SHP77 treated with DMSO at 0.1 percent for 48 hours (cell line): ENCODE measurements around the gene SMC4.

ENCODE experiments used
- DNase-seq: peaks from one replicate; lab custom pipeline; 2025; lab: John Stamatoyannopoulos, UW

The SMC4 gene

GRCh38 chr3:160395297-160395696, 4.2 kb upstream of the SMC4 start:
- DNase-seq: no peak

DNA sequence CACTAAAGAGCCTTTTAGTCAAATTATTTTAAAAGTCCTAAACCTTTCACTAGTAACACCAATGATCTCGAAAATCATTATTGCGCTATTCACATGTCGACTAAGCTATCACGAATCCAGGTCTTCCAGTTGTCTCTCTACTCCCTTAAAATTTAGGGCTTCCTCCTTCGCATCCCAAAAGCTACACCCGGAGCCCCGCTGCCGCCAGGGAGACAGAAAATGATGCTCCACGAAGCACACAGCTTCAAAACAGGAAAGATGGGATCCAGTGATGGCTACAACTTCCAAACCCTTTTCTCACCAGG, 678 bp upstream of the SMC4 start:
- DNase-seq: no peak

- DNase-seq: no peak
Measured at GRCh38 chr3:160400030-160400701, 716 bp downstream of the SMC4 start.

DNA sequence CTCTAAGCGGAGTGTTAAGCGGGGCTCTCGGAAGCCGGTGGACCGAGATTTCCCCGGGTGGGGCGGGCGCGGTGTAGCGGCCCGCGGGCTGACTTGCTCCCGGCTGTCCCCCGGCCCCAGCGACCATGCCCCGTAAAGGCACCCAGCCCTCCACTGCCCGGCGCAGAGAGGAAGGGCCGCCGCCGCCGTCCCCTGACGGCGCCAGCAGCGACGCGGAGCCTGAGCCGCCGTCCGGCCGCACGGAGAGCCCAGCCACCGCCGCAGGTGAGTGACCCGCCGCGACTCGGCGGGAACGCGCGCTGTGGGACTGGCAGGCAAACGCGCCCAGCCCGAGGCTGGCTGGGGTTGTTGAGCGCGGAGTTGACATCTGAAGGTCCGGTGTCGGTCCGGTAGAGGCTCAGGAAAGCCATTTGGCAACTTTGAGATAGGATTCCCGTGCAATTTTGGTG, 1.3 kb downstream of the SMC4 start:
- DNase-seq: no peak

DNA sequence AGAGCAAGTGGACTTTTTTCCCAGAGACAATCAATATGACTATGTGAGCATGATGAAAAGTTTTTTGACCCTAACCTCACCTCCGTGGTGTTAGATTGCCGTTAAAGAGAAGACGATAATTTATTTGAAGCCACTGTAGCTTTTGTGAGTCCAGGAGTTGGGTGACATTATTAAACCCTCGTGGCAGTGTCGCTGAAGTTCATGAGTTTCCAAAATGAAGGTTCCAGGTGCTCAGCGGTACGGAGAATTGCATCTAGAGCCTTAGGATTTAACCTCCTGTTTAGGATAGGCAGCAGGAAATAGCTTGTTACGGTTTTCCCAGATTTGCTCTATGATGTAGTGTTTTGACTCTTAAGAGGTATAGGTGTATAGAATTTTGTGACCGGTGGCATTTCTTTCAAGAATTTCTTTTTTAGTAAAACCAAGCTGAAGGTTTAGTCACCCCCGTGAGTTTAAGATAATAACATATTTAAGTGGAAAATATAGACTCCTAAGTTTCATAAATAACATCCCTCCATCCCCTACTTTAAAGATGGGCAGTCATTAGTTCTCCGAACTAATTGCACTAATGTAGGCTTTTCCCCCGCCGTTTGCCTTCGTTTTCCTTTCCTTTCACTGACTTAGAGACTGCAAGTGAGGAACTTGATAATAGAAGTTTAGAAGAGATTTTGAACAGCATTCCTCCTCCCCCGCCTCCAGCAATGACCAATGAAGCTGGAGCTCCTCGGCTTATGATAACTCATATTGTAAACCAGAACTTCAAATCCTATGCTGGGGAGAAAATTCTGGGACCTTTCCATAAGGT, 2.0 kb downstream of the SMC4 start:
- DNase-seq: no peak

DNA sequence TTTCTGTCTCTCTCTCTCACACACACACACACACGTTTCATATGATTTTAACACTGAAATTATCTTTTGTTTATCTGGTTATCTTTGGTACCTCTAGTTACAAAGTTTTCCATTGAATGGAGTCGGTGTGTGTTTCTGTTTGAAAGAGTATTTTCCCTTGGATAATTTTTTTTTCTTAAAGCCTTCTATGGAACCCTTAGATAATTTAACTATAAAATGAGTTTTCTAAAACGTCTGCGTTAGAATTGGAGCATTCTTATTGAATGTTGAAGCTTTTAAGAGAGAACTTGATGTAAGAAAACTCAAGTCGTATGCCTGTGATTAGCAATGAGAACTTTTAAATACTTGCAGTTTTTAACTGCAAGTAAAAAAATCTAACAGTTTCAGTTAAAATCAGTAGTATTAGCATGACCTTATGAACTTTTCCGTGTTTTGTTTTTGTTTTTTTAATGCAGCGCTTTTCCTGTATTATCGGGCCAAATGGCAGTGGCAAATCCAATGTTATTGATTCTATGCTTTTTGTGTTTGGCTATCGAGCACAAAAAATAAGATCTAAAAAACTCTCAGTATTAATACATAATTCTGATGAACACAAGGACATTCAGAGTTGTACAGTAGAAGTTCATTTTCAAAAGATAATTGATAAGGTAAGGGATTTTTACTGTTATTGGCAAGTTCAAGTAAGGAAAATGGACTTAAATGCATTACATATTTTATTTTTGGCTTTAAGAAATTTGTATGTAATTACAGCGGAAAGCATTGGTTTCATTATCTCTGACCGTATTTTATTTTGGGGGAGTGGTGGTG, 3.0 kb downstream of the SMC4 start:
- no peak for DNase-seq

GRCh38 chr3:160403028-160403545, 3.6 kb downstream of the SMC4 start:
- no peak for DNase-seq

- DNase-seq: no peak
Measured at GRCh38 chr3:160403796-160404470, 4.5 kb downstream of the SMC4 start.

- no peak for DNase-seq
Measured at GRCh38 chr3:160409812-160410610, 10.6 kb downstream of the SMC4 start.

DNA sequence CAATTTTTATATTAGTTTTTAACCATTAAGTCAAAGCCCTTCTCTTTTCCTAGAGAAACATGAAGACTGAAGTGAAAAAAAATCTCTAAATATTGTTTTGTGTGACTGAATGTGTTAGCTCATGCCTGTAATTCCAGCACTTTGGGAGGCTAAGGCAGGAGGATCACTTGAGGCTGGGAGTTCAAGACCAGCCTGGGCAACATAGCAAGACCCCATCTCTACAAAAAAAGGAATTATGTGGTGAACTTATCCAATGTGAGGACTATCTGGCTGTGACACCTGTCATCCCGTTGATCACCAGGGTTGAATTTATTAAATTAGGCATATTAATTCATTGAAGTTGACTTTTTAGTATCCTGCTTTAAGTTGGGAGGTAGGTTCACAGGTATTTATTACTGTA, 13.0 kb downstream of the SMC4 start:
- no peak for DNase-seq

- peak; percentile 13 for DNase-seq
Measured at GRCh38 chr3:160413613-160414248, 14.3 kb downstream of the SMC4 start.

- no peak for DNase-seq
Measured at GRCh38 chr3:160417311-160417710, 17.9 kb downstream of the SMC4 start.

DNA sequence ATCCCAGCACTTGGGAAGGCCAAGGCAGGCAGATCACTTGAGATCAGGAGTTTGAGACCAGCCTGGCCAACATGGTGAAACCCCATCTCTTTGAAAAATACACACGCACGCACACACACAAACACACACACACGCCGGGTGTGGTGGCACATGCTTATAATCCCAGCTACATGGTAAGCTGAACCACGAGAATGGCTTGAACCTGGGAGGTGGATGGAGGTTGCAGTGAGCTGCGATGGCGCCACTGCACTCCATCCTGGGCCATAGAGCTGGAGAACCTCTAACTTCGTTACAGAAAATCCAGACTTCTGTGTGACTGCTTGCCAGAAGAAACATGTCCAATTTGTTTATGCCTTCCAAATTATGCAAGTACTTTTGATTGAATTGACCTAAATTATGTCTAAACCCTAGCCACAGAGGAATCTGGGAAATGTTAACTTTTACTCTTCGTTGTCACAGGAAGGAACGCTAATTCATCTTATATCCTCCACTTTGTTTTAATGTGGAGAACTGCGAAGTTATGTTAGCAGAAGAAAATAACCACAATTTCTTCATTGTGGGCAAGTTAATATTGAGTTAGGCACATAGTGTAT, 28.5 kb downstream of the SMC4 start:
- DNase-seq: no peak

- no peak for DNase-seq
Measured at GRCh38 chr3:160434071-160434470, 34.6 kb downstream of the SMC4 start.

DNA sequence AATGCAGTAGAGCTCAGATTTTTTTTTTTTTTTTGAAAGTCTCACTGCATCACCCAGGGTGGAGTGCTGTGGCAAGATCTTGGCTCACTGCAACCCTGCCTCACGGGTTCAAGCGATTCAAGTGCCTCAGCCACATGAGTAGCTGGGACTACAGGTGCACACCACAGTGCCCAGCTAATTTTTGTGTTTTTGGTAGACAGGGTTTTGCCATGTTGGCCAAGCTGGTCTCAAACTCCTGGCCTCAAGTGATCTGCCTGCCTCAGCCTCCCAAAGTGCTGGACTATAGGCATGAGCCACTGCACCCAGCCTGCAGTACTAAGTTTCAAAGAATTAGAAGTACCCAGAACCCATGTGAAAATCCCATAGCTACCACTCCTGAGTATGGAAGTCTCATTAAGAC, 35.6 kb downstream of the SMC4 start:
- no peak for DNase-seq

DNA sequence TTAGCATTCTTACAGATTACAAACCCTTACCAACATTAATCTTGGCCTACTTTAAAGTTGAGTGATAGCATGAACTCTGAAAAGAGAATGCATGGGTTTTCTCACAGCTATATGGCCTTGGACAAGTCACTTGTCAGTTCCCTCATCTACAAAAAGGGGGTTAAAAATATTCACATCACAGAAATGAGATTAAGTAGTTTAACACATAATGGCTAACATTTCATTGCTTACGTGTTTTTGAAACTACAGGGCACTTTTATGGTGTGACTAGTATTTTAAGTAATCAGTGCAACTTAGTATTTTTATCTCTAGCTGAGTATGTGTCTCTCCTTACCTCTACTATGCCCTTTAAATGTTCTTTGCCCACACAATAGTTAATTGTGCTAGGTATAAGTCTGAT, 36.3 kb downstream of the SMC4 start:
- DNase-seq: no peak

DNA sequence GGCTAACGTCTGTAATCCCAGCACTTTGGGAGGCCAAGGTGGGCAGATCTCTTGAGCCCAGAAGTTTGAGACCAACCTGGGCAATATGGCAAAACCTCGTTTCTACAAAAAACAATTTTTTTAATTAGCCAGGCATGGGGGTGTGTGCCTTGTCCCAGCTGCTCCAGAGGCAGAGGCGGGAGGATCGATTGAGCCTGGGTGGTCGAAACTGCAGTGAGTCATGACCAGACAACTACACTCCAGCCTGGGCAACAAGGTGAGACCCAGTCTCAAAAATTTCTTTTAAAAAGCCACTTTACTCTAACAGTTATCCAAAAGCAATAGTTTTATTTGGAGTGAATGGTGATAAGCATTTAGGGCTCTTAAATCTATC, 37.6 kb downstream of the SMC4 start:
- DNase-seq: no peak

GRCh38 chr3:160440687-160441086, 41.2 kb downstream of the SMC4 start:
- no peak for DNase-seq

- DNase-seq: no peak
Measured at GRCh38 chr3:160444411-160444810, 45.0 kb downstream of the SMC4 start.

GRCh38 chr3:160445854-160446253, 46.4 kb downstream of the SMC4 start:
- no peak for DNase-seq
